GM23248 (cell line): ENCODE data around the gene MINK1. TPM values are rescaled to one million over a fixed set of nuclear protein-coding genes. Genes with fewer than 3 reads are reported as not detected.
A peak's percentile ranks its signal among the peaks of the same experiment; 100 is the strongest.

Experiments
- DNase-seq: peaks from one replicate; pipeline ENCODE4 v3.0.0-alpha.2; 2015
- H2AFZ ChIP-seq: fragments of 200-600 bp; sonication (generic); 2 replicates; pipeline ENCODE4 v1.6.1; 2016; ENCODE audit warnings: antibody characterized with exemption
- H3F3A ChIP-seq: fragments of 200-600 bp; sonication (generic); 2 replicates; pipeline ENCODE4 v1.6.1; 2016; ENCODE audit warnings: mild to moderate bottlenecking, antibody characterized with exemption, mixed run types; ENCODE audit not compliant: insufficient read depth
- H3K27ac ChIP-seq: fragments of 200-600 bp; sonication (generic); 2 replicates; pipeline ENCODE4 v1.5.1; 2016; ENCODE audit warnings: mild to moderate bottlenecking
- H3K27me3 ChIP-seq: fragments of 200-600 bp; sonication (generic); replicated peaks from 2 replicates; pipeline ENCODE4 v1.6.1; 2016; ENCODE audit warnings: mild to moderate bottlenecking; ENCODE audit not compliant: insufficient read depth
- H3K36me3 ChIP-seq: fragments of 200-600 bp; sonication (generic); 2 replicates; pipeline ENCODE4 v1.6.1; 2016; ENCODE audit warnings: low read depth, mild to moderate bottlenecking
- H3K4me1 ChIP-seq: fragments of 200-600 bp; sonication (generic); 2 replicates; pipeline ENCODE4 v1.6.1; 2016; ENCODE audit warnings: mild to moderate bottlenecking; ENCODE audit not compliant: insufficient read depth
- H3K4me2 ChIP-seq: fragments of 200-600 bp; sonication (generic); one replicate; pipeline ENCODE4 v1.6.1; 2016; ENCODE audit warnings: mild to moderate bottlenecking; ENCODE audit not compliant: unreplicated experiment
- H3K4me3 ChIP-seq: fragments of 200-600 bp; sonication (generic); 2 replicates; pipeline ENCODE4 v1.5.1; 2016; ENCODE audit warnings: mild to moderate bottlenecking
- H3K79me2 ChIP-seq: fragments of 200-600 bp; sonication (generic); 2 replicates; pipeline ENCODE4 v1.6.1; 2016; ENCODE audit warnings: mild to moderate bottlenecking; ENCODE audit not compliant: insufficient read depth
- H3K9ac ChIP-seq: fragments of 200-600 bp; sonication (generic); 2 replicates; pipeline ENCODE4 v1.6.1; 2016; ENCODE audit warnings: mild to moderate bottlenecking
- H3K9me2 ChIP-seq: fragments of 200-600 bp; sonication (generic); 2 replicates; pipeline ENCODE4 v1.6.1; 2016; ENCODE audit warnings: mixed run types, mild to moderate bottlenecking, moderate library complexity; ENCODE audit not compliant: insufficient read depth
- H3K9me3 ChIP-seq: fragments of 200-600 bp; sonication (generic); one replicate; pipeline ENCODE4 v1.6.1; 2017; ENCODE audit warnings: low read depth
- H4K20me1 ChIP-seq: fragments of 200-600 bp; sonication (generic); 2 replicates; pipeline ENCODE4 v1.6.0; 2016; ENCODE audit not compliant: insufficient read depth
- EZH2 ChIP-seq: fragments of 200-600 bp; sonication (generic); IDR thresholded peaks from 2 replicates; pipeline ENCODE4 v1.6.1; 2018; ENCODE audit warnings: antibody characterized with exemption, mild to moderate bottlenecking; ENCODE audit not compliant: insufficient read depth, poor library complexity, severe bottlenecking
- EZH2phosphoT487 ChIP-seq: fragments of 200-600 bp; sonication (generic); IDR thresholded peaks from 2 replicates; pipeline ENCODE4 v1.6.1; 2018; ENCODE audit warnings: antibody characterized with exemption, moderate library complexity, mild to moderate bottlenecking, low read depth; ENCODE audit not compliant: insufficient read depth
- WGBS, 2 experiments: methylation state at CpG; one replicate each; pipeline ENCODE4 v1.1.6; 2015 to 2017; ENCODE audit warnings: low lambda C conversion rate in 2 of 2, low coverage in 1 of 2; ENCODE audit errors: missing lambda C conversion rate in 2 of 2; 5-methylcytosine and 5-hydroxymethylcytosine counted together
- in situ Hi-C: fragments of 300-500 bp; cut with MboI; formaldehyde crosslinking; loops from 2 replicates; pipeline ENCODE4 v1.15.0; 2020
- polyA plus RNA-seq: library from polyadenylated mRNA; unstranded; fragments of >200 nt; fragmentation: Nextera tagmentation; extraction: Ambion mirVana; gene quantifications from 2 replicates; pipeline ENCODE4 v1.2.1, GENCODE V29; 2016
- total RNA-seq: library from RNA; depleted of rRNA; stranded (reverse); fragments of >200 nt; shearing (Covaris generic); gene quantifications from 2 replicates; pipeline ENCODE4 v1.2.3, GENCODE V29; 2014; rRNA removed

Gene MINK1
- total and polyA plus RNA-seq, 2 experiments from 2014 or later, result 21.0 to 34.5 TPM

DNA sequence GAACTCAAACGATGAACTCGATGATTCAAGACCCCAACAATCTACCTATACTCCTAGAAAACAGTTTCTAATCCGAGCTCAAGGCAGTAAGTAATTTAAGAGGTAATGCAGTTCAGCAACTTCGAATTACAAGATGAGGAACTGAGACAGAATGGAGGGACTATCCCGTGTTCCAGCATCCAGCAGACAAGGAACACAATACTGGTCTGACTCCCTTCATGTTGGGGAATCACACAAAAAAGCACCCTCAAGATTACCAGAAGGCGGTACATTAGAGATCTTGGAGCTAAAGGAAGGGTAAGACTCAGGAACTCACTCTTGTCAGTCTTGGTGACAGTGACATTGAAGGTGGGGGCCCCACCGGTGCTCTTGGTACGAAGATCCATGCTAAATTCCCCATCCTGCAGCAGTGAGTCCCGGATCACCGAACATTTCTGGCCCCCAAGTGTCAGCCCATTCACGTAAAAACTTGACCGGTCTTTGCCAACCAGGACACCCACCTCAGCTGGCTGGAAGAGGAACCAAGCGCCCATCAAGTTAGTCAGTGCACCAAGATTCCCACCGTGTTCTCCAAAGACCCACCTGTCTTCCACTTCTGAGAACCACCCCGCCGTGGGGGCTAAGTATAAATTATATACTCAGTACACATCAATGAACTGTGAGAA is 113.3 kb downstream of the MINK1 start:
- Histone ChIP-seq H3K36me3 (peaks cover 11% of the 10 kb centered on the region), H3K27ac (peak overlapping the region; percentile 91)
- TF ChIP-seq EZH2phosphoT487 (no peak), EZH2 (no peak)

GRCh38 chr17:4947010-4947410 is 113.9 kb downstream of the MINK1 start:
- H4K20me1 ChIP-seq, result peaks cover 6% of the 10 kb centered on the region; the same call in 1 of the 2 replicates
- TF ChIP-seq EZH2phosphoT487 (no peak), EZH2 (no peak)
- peak overlapping the region; percentile 93 for H3K4me3 ChIP-seq
- peaks cover 16% of the 10 kb centered on the region for H3K4me1 ChIP-seq
- H3F3A ChIP-seq, result peaks cover 47% of the 10 kb centered on the region
- no peak overlapping the region for H2AFZ ChIP-seq
- H3K27ac ChIP-seq, result peak overlapping the region; percentile 91
- in situ Hi-C loops, result no loop called here
- peak; percentile 47 for DNase-seq
- no peaks in the 10 kb centered on the region for H3K9me2 ChIP-seq
- no peaks in the 10 kb centered on the region for H3K27me3 ChIP-seq
- H3K36me3 ChIP-seq, result peaks cover 11% of the 10 kb centered on the region
- H3K9me3 ChIP-seq, result no peaks in the 10 kb centered on the region
- peak overlapping the region; percentile 83 for H3K9ac ChIP-seq
- H3K79me2 ChIP-seq, result peaks cover 63% of the 10 kb centered on the region
- H3K4me2 ChIP-seq, result peak overlapping the region; percentile 95
- WGBS, 2 experiments, result 0% methylated on average over 2 to 7 of the region's 7 CpGs

More for the DNA sequence above, 113.3 kb downstream of the MINK1 start:
- H4K20me1 ChIP-seq, result peaks cover 6% of the 10 kb centered on the region; the same call in 1 of the 2 replicates
- peaks cover 69% of the 10 kb centered on the region for H3K79me2 ChIP-seq
- no peaks in the 10 kb centered on the region for H3K27me3 ChIP-seq
- no peaks in the 10 kb centered on the region for H3K9me3 ChIP-seq
- peaks cover 22% of the 10 kb centered on the region for H3K4me1 ChIP-seq
- H3K4me3 ChIP-seq, result peak overlapping the region; percentile 93
- WGBS, 2 experiments, result 16% methylated on average over 16 of the region's 16 CpGs
- H2AFZ ChIP-seq, result no peak overlapping the region
- in situ Hi-C loops, result no loop called here
- no peaks in the 10 kb centered on the region for H3K9me2 ChIP-seq
- H3F3A ChIP-seq, result peaks cover 52% of the 10 kb centered on the region
- H3K9ac ChIP-seq, result peak overlapping the region; percentile 83
- DNase-seq, result peak; percentile 12
- H3K4me2 ChIP-seq, result peak overlapping the region; percentile 95

Other genes with a start within 250 kb of the MINK1 start
- not detected in 2 replicates for gene SMTNL2, start 248.8 kb upstream of the MINK1 start, total RNA-seq
- gene SMTNL2, start 248.8 kb upstream of the MINK1 start, polyA plus RNA-seq, result not detected in 2 replicates
- not detected in 2 replicates for gene ALOX15, start 191.7 kb upstream of the MINK1 start, total RNA-seq
- not detected in 2 replicates for gene ALOX15, start 191.7 kb upstream of the MINK1 start, polyA plus RNA-seq
- 18.8 and 25.6 TPM in 2 replicates for gene PELP1, start 129.2 kb upstream of the MINK1 start, total RNA-seq
- gene PELP1, start 129.2 kb upstream of the MINK1 start, polyA plus RNA-seq, result 10.4 and 13.6 TPM in 2 replicates
- 4.1 and 4.8 TPM in 2 replicates for gene ARRB2, start 122.7 kb upstream of the MINK1 start, total RNA-seq
- 3.7 and 3.9 TPM in 2 replicates for gene ARRB2, start 122.7 kb upstream of the MINK1 start, polyA plus RNA-seq
- 14.4 and 16.9 TPM in 2 replicates for gene MED11, start 101.9 kb upstream of the MINK1 start, total RNA-seq
- 26.9 and 27.4 TPM in 2 replicates for gene MED11, start 101.9 kb upstream of the MINK1 start, polyA plus RNA-seq
- gene ZMYND15, start 93.5 kb upstream of the MINK1 start, total RNA-seq, result 0.32 and 0.89 TPM in 2 replicates
- 0.16 TPM in 1 of 2 replicates, not detected in the other for gene ZMYND15, start 93.5 kb upstream of the MINK1 start, polyA plus RNA-seq
- gene CXCL16, start 93.4 kb upstream of the MINK1 start, total RNA-seq, result 1.6 and 2.5 TPM in 2 replicates
- gene CXCL16, start 93.4 kb upstream of the MINK1 start, polyA plus RNA-seq, result 4.1 TPM in 2 replicates
- not detected in 2 replicates for gene TM4SF5, start 61.5 kb upstream of the MINK1 start, total RNA-seq
- not detected in 2 replicates for gene TM4SF5, start 61.5 kb upstream of the MINK1 start, polyA plus RNA-seq
- gene VMO1, start 47.0 kb upstream of the MINK1 start, total RNA-seq, result not detected in 2 replicates
- gene VMO1, start 47.0 kb upstream of the MINK1 start, polyA plus RNA-seq, result 0.63 and 0.93 TPM in 2 replicates
- 2.2 TPM in 1 of 2 replicates, not detected in the other for gene GLTPD2, start 44.4 kb upstream of the MINK1 start, total RNA-seq
- 0.50 and 0.61 TPM in 2 replicates for gene GLTPD2, start 44.4 kb upstream of the MINK1 start, polyA plus RNA-seq
- 92.1 and 148 TPM in 2 replicates for gene PSMB6, start 37.2 kb upstream of the MINK1 start, total RNA-seq
- gene PSMB6, start 37.2 kb upstream of the MINK1 start, polyA plus RNA-seq, result 308 and 315 TPM in 2 replicates
- 20.9 and 22.0 TPM in 2 replicates for gene PLD2, start 26.2 kb upstream of the MINK1 start, total RNA-seq
- 11.9 and 12.3 TPM in 2 replicates for gene PLD2, start 26.2 kb upstream of the MINK1 start, polyA plus RNA-seq
- gene C17orf107, start 66.2 kb downstream of the MINK1 start, total RNA-seq, result 3.8 and 8.8 TPM in 2 replicates
- 2.7 and 3.9 TPM in 2 replicates for gene C17orf107, start 66.2 kb downstream of the MINK1 start, polyA plus RNA-seq
- 0.13 and 0.86 TPM in 2 replicates for gene CHRNE, start 69.8 kb downstream of the MINK1 start, total RNA-seq
- 0.63 and 0.84 TPM in 2 replicates for gene CHRNE, start 69.8 kb downstream of the MINK1 start, polyA plus RNA-seq
- gene GP1BA, start 98.9 kb downstream of the MINK1 start, total RNA-seq, result not detected in 2 replicates
- 0.18 TPM in 1 of 2 replicates, not detected in the other for gene GP1BA, start 98.9 kb downstream of the MINK1 start, polyA plus RNA-seq
- gene SLC25A11, start 106.7 kb downstream of the MINK1 start, total RNA-seq, result 68.5 and 131 TPM in 2 replicates
- 71.4 and 73.2 TPM in 2 replicates for gene SLC25A11, start 106.7 kb downstream of the MINK1 start, polyA plus RNA-seq
- gene RNF167, start 106.9 kb downstream of the MINK1 start, total RNA-seq, result 19.8 and 31.7 TPM in 2 replicates
- gene RNF167, start 106.9 kb downstream of the MINK1 start, polyA plus RNA-seq, result 34.2 and 36.6 TPM in 2 replicates
- gene PFN1, start 115.2 kb downstream of the MINK1 start, total RNA-seq, result 621 and 886 TPM in 2 replicates
- 2,247 and 2,282 TPM in 2 replicates for gene PFN1, start 115.2 kb downstream of the MINK1 start, polyA plus RNA-seq
- 0.38 and 1.2 TPM in 2 replicates for gene ENO3, start 117.8 kb downstream of the MINK1 start, total RNA-seq
- gene ENO3, start 117.8 kb downstream of the MINK1 start, polyA plus RNA-seq, result 3.2 and 4.1 TPM in 2 replicates
- gene SPAG7, start 134.5 kb downstream of the MINK1 start, total RNA-seq, result 39.1 and 43.1 TPM in 2 replicates
- 97.7 and 107 TPM in 2 replicates for gene SPAG7, start 134.5 kb downstream of the MINK1 start, polyA plus RNA-seq
- gene CAMTA2, start 154.3 kb downstream of the MINK1 start, total RNA-seq, result 4.8 and 10.1 TPM in 2 replicates
- gene CAMTA2, start 154.3 kb downstream of the MINK1 start, polyA plus RNA-seq, result 26.5 and 28.8 TPM in 2 replicates
- 0.32 and 1.0 TPM in 2 replicates for gene INCA1, start 164.2 kb downstream of the MINK1 start, total RNA-seq
- gene INCA1, start 164.2 kb downstream of the MINK1 start, polyA plus RNA-seq, result 0.51 and 1.2 TPM in 2 replicates
- 72.7 and 85.2 TPM in 2 replicates for gene KIF1C, start 164.6 kb downstream of the MINK1 start, total RNA-seq
- 38.5 and 39.8 TPM in 2 replicates for gene KIF1C, start 164.6 kb downstream of the MINK1 start, polyA plus RNA-seq
- 0.22 TPM in 1 of 2 replicates, not detected in the other for gene SLC52A1, start 202.1 kb downstream of the MINK1 start, total RNA-seq
- gene SLC52A1, start 202.1 kb downstream of the MINK1 start, polyA plus RNA-seq, result not detected in 2 replicates
- gene ZFP3, start 245.1 kb downstream of the MINK1 start, total RNA-seq, result 1.5 and 1.9 TPM in 2 replicates
- gene ZFP3, start 245.1 kb downstream of the MINK1 start, polyA plus RNA-seq, result 1.8 and 2.0 TPM in 2 replicates